ENCODE measurements around the gene PADI1. TPM values are rescaled to one million over a fixed set of nuclear protein-coding genes. Genes with fewer than 3 reads are reported as not detected.

PADI1 gene
- total RNA-seq, 4 donors from 2014 or later, result 4.0 to 57.3 (median 9.1) TPM

DNA sequence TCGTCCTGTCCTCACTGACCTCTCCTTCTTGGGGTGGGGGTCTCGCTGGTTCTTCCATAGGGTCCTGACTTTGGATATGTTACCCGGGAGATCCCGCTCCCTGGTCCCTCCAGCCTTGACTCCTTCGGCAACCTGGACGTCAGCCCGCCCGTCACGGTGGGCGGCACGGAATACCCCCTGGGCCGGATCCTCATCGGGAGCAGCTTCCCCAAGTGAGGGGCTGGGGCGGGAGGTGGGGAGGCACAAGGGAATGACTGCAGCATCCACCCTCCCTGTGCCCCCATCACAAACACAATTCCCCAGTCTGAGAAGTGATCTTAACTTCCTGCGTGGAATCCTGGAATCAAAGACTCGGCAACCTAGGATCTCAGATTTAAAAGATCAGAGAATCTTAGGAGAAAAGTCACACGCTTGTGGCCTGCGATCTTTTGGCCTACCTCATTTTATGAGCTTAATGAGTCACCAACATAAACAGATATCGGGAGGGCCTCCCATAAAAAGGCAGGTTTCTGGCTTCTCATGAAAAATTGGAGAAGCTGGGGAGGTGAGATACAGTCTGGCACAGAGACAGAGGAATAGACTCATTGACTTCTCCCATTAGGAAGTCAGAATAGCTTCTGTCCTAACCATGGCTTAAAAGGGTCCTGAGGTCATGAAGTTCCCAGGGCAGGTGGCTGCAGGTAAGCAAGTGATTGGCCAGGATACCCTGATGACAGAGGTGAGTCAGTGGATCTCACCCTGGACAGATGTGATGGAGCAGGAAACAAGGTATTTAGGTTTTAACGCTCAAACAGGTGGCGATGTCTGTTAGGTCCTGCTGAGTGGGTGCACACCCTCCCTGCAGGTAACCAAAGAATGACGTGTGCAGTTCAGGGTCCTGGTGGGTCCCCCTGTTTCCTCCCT, 28.1 kb downstream of the PADI1 start:
- Histone ChIP-seq H3K36me3 (no peaks in the 10 kb centered on the region), H3K27ac (no peak overlapping the region), H3K4me3 (no peak overlapping the region), H3K9me3 (no peaks in the 10 kb centered on the region), H3K4me1 (peaks cover 30% of the 10 kb centered on the region), H3K27me3 (no peaks in the 10 kb centered on the region)
- WGBS, result 60% methylated on average over 20 of the region's 22 CpGs
- DNase-seq (ENCODE audit: low spot score in 2 of 2), result no peak
- TF ChIP-seq EP300 (IDR thresholded peaks at IDR 0.05) (no peak), POLR2A (IDR thresholded peaks at IDR 0.05) (no peak), POLR2AphosphoS5 (IDR thresholded peaks at IDR 0.05) (no peak)
- TF ChIP-seq, protein P1, sequence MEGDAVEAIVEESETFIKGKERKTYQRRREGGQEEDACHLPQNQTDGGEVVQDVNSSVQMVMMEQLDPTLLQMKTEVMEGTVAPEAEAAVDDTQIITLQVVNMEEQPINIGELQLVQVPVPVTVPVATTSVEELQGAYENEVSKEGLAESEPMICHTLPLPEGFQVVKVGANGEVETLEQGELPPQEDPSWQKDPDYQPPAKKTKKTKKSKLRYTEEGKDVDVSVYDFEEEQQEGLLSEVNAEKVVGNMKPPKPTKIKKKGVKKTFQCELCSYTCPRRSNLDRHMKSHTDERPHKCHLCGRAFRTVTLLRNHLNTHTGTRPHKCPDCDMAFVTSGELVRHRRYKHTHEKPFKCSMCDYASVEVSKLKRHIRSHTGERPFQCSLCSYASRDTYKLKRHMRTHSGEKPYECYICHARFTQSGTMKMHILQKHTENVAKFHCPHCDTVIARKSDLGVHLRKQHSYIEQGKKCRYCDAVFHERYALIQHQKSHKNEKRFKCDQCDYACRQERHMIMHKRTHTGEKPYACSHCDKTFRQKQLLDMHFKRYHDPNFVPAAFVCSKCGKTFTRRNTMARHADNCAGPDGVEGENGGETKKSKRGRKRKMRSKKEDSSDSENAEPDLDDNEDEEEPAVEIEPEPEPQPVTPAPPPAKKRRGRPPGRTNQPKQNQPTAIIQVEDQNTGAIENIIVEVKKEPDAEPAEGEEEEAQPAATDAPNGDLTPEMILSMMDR (IDR thresholded peaks at IDR 0.05), result no peak

DNA sequence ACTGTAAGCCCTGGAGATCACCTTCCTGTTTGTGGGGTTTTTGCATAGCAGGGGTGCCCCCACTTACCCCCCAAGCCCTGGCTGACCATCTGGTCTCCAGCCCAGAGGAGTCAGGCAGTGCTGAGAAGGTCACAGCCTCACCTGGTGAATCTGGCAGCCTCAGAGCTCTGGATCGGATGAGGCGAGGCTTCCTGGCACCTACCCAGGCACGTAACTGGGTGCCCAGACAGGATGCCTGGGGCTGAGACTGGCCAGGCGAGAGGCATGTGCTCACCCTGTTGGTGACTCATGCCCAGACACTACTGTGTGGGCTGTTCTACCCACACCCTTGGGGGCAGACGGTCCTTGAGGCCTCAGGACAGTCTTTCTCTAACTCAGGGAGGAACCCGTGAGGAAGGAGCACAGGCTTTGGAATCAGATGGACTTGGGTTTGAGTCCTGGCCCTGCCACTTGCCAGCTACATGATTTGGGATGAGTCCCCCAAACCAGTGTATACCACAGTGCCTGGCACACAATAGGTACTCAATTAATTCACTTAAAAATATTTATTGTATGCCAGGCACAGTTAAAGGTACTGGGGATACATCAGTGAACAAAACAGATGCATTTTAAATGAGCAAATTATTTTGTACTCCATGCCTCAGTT, 28.9 kb downstream of the PADI1 start:
- Histone ChIP-seq H3K4me3 (no peak overlapping the region), H3K36me3 (no peaks in the 10 kb centered on the region), H3K4me1 (peaks cover 30% of the 10 kb centered on the region), H3K27ac (no peak overlapping the region), H3K27me3 (no peaks in the 10 kb centered on the region), H3K9me3 (no peaks in the 10 kb centered on the region)
- TF ChIP-seq POLR2A (IDR thresholded peaks at IDR 0.05) (no peak), EP300 (IDR thresholded peaks at IDR 0.05) (no peak), POLR2AphosphoS5 (IDR thresholded peaks at IDR 0.05) (no peak)
- TF ChIP-seq, protein P1 (IDR thresholded peaks at IDR 0.05), result no peak
- no CpG with 5 or more reads among the region's 6 CpGs for WGBS
- DNase-seq (ENCODE audit: low spot score in 2 of 2), result peak in 1 of 2 donors; percentile 80

DNA sequence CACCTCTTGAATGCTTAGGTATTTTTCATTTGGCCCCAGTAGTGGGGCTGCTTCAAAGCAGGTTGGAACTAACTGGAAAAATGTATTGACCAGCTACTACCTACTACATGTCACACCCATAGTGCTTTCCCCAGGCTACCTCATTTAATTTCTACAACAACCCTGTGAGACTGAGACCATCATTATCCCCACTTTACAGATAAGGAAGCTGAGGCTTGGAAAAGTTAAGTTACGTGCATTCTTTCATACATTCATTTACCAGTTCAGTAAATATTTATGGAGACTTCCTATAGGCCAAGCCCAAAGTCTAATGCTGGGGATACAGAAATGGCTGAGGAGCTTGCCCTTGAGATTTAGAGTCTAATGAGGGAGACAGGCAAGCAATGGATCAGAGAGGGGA, 29.5 kb downstream of the PADI1 start:
- Histone ChIP-seq H3K4me3 (no peak overlapping the region), H3K4me1 (peaks cover 26% of the 10 kb centered on the region), H3K36me3 (no peaks in the 10 kb centered on the region), H3K27ac (no peak overlapping the region), H3K9me3 (no peaks in the 10 kb centered on the region), H3K27me3 (no peaks in the 10 kb centered on the region)
- no peak for DNase-seq (ENCODE audit: low spot score in 2 of 2)
- 95% methylated on average over 1 of the region's 1 CpG for WGBS
- TF ChIP-seq, protein P1 (IDR thresholded peaks at IDR 0.05), result no peak
- TF ChIP-seq EP300 (IDR thresholded peaks at IDR 0.05), result no peak
- TF ChIP-seq POLR2AphosphoS5 (IDR thresholded peaks at IDR 0.05), result no peak
- TF ChIP-seq POLR2A (IDR thresholded peaks at IDR 0.05), result no peak

DNA sequence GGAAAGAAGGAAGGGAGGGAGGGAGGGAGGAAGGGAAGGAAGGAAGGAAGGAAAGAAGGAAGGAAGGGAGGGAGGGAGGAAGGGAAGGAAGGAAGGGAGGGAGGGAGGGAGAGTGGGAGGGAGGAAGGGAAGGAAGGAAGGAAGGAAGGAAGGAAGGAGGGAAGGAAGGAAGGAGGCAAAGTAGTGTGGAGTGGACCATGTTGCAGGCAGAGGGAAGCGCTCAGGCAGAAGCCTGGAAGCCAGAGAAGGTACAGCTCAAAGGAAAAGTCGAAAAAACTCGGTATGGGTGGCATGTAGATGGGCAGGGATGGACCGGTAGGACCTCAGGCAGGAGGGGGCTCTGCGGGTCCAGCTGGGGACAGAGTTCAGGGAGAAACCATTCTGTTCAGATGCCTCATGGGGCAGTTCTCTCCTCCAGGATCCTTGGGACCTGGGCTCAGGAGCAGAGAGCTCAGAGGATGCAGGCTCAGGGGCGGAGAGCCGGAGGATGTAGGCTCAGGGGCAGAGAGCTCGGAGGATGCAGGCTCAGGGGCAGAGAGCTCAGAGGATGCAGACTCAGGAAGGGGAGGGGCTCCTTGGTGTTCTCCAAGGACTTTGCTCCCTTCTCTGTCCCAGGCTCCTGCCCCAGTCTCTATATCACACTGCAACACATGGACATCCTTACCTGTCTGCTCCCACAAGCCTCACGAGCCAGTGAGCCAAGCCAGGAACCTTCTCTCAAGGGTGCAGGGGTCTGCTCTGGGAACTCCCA, 30.4 kb downstream of the PADI1 start:
- no peak overlapping the region for H3K27ac ChIP-seq

More for the DNA sequence above, 30.4 kb downstream of the PADI1 start:
- TF ChIP-seq EP300 (IDR thresholded peaks at IDR 0.05) (no peak), POLR2A (IDR thresholded peaks at IDR 0.05) (no peak), POLR2AphosphoS5 (IDR thresholded peaks at IDR 0.05) (no peak)
- TF ChIP-seq, protein P1 (IDR thresholded peaks at IDR 0.05), result no peak
- Histone ChIP-seq H3K4me1 (peaks cover 20% of the 10 kb centered on the region), H3K27me3 (peaks cover 3% of the 10 kb centered on the region), H3K9me3 (no peaks in the 10 kb centered on the region), H3K4me3 (no peak overlapping the region), H3K36me3 (no peaks in the 10 kb centered on the region)
- no peak for DNase-seq (ENCODE audit: low spot score in 2 of 2)
- 85% methylated on average over 9 of the region's 9 CpGs for WGBS

All from suprapubic skin (tissue), 4 donors.